HG02885 (cell line): Measurements from ENCODE around the gene VPS4A.
"Not testable (repeated sequence)": the region's sequence is repeated elsewhere in the genome, so short reads cannot be mapped to it uniquely, and the experiment has no call there.

Experiments used
- ATAC-seq: cut with Tn5 transposase; IDR thresholded peaks from one replicate; pipeline ENCODE4 v1.9.1; 2021; ENCODE audit warnings: mild to moderate bottlenecking; ENCODE audit not compliant: unreplicated experiment, poor library complexity

Gene VPS4A

GRCh38 chr16:69310653-69311532 is at the start of gene VPS4A:
Gene VPS4A (plus strand): TSS chr16:69311350. CDS start chr16:69311512, 162 bp downstream.
- peak; percentile 94 for ATAC-seq

- no peak for ATAC-seq
Measured at GRCh38 chr16:69266334-69267063, 44.7 kb upstream of the VPS4A start.

- no peak for ATAC-seq
Measured at GRCh38 chr16:69267633-69268032, 43.5 kb upstream of the VPS4A start.

GRCh38 chr16:69270395-69270794 is 40.8 kb upstream of the VPS4A start:
- no peak for ATAC-seq

GRCh38 chr16:69270831-69271230 is 40.3 kb upstream of the VPS4A start:
- no peak for ATAC-seq

GRCh38 chr16:69273009-69273408 is 38.1 kb upstream of the VPS4A start:
- no peak for ATAC-seq

GRCh38 chr16:69274699-69275235 is 36.4 kb upstream of the VPS4A start:
- no peak for ATAC-seq

- no peak for ATAC-seq
Measured at GRCh38 chr16:69276148-69277115, 34.7 kb upstream of the VPS4A start.

- ATAC-seq, result no peak
Measured at GRCh38 chr16:69277413-69277812, 33.7 kb upstream of the VPS4A start.

GRCh38 chr16:69283851-69284250 is 27.3 kb upstream of the VPS4A start:
- no peak for ATAC-seq

- no peak for ATAC-seq
Measured at GRCh38 chr16:69285240-69285639, 25.9 kb upstream of the VPS4A start.

- ATAC-seq, result no peak
Measured at GRCh38 chr16:69286941-69287713, 24.0 kb upstream of the VPS4A start.

GRCh38 chr16:69291657-69292056 is 19.5 kb upstream of the VPS4A start:
- not testable (repeated sequence) for ATAC-seq

GRCh38 chr16:69293401-69293800 is 17.7 kb upstream of the VPS4A start:
- no peak for ATAC-seq

GRCh38 chr16:69294051-69294450 is 17.1 kb upstream of the VPS4A start:
- no peak for ATAC-seq

- ATAC-seq, result not testable (repeated sequence)
Measured at GRCh38 chr16:69296771-69297170, 14.4 kb upstream of the VPS4A start.

- no peak for ATAC-seq
Measured at GRCh38 chr16:69298261-69298660, 12.9 kb upstream of the VPS4A start.

- ATAC-seq, result no peak
Measured at GRCh38 chr16:69301187-69301586, 10.0 kb upstream of the VPS4A start.

GRCh38 chr16:69301861-69302260 is 9.3 kb upstream of the VPS4A start:
- ATAC-seq, result no peak
